ENCODE results near the gene MROH2B. TPM values are rescaled to one million over a fixed set of nuclear protein-coding genes. Genes with fewer than 3 reads are reported as not detected.
A peak's percentile ranks its signal among the peaks of the same experiment; 100 is the strongest.

Gene MROH2B
- total RNA-seq, 1 experiment from 2014 or later, result not detected

- H3K27ac ChIP-seq (ENCODE audit: low read length), result no peak overlapping the region
- H3K27me3 ChIP-seq (ENCODE audit: control insufficient read depth, insufficient read depth, low read length), result no peaks in the 10 kb centered on the region
- intact Hi-C loops (cut with micrococcal nuclease; ENCODE audit: unreplicated experiment), result no loop called here
- H3K9me3 ChIP-seq (ENCODE audit: control insufficient read depth, insufficient read depth, low read depth, low read length), result no peaks in the 10 kb centered on the region
- BruUV-seq (replicated peaks), result no TSS peak
- no peaks in the 10 kb centered on the region for H3K36me3 ChIP-seq (ENCODE audit: control insufficient read depth, insufficient read depth, low read length)
- DNase-seq (ENCODE audit: low read depth, low spot score) (no peak), ATAC-seq (no peak)
- POLR2A ChIA-PET, result no interaction called here
- H3K4me3 ChIP-seq (ENCODE audit: low read depth in 2 of 2, low read length in 2 of 2), result no peak overlapping the region
- in situ Hi-C loops (cut with HindIII; ENCODE audit: low pct_unique_long_range_greater_than_20kb, low sequenced_read_pairs), result no loop called here
- no peaks in the 10 kb centered on the region for H3K4me1 ChIP-seq (ENCODE audit: control insufficient read depth, insufficient read depth, low read length)
- TF ChIP-seq REST (IDR thresholded peaks at IDR 0.05; ENCODE audit: insufficient read depth in 1 of 2, low read depth in 2 of 2, low read length in 1 of 2) (no peak), POLR2AphosphoS5 (IDR thresholded peaks at IDR 0.05; ENCODE audit: low read depth, low read length) (no peak), SIN3A (IDR thresholded peaks at IDR 0.05; ENCODE audit: borderline replicate concordance, insufficient read depth, low read depth, low read length) (no peak), TCF7L2 (IDR thresholded peaks at IDR 0.05; ENCODE audit: low read depth, low read length) (no peak), CTCF (IDR thresholded peaks at IDR 0.05) (no peak)
- CTCF ChIA-PET, result no interaction called here
Measured at GRCh38 chr5:40972434-40972833, 98.7 kb downstream of the MROH2B start.

GRCh38 chr5:40962207-40962955 is 108.8 kb downstream of the MROH2B start:
- Histone ChIP-seq H3K27ac (ENCODE audit: low read length) (no peak overlapping the region), H3K36me3 (ENCODE audit: control insufficient read depth, insufficient read depth, low read length) (no peaks in the 10 kb centered on the region), H3K4me1 (ENCODE audit: control insufficient read depth, insufficient read depth, low read length) (no peaks in the 10 kb centered on the region), H3K27me3 (ENCODE audit: control insufficient read depth, insufficient read depth, low read length) (no peaks in the 10 kb centered on the region), H3K9me3 (ENCODE audit: control insufficient read depth, insufficient read depth, low read depth, low read length) (no peaks in the 10 kb centered on the region), H3K4me3 (ENCODE audit: low read depth in 2 of 2, low read length in 2 of 2) (no peak overlapping the region)
- ATAC-seq (no peak), DNase-seq (ENCODE audit: low read depth, low spot score) (no peak)
- BruUV-seq (replicated peaks), result no TSS peak
- ChIA-PET CTCF (no interaction called here), POLR2A (no interaction called here)
- in situ Hi-C loops (cut with HindIII; ENCODE audit: low pct_unique_long_range_greater_than_20kb, low sequenced_read_pairs), result no loop called here
- no peak for TF ChIP-seq POLR2AphosphoS5 (IDR thresholded peaks at IDR 0.05; ENCODE audit: low read depth, low read length)
- 0 out of 2 replicates have a peak, but pooled peaks have one; percentile 24 for TF ChIP-seq CTCF (IDR thresholded peaks at IDR 0.05)
- intact Hi-C loops (cut with micrococcal nuclease; ENCODE audit: unreplicated experiment), result no loop called here

All from Panc1 (cell line).